NCI-H2227 (cell line): Measurements from ENCODE around the gene IFT25.

Source experiments
- DNase-seq: peaks from one replicate; lab custom pipeline; 2025; ENCODE audit not compliant: unreplicated experiment; lab: John Stamatoyannopoulos, UW

Gene IFT25

DNA sequence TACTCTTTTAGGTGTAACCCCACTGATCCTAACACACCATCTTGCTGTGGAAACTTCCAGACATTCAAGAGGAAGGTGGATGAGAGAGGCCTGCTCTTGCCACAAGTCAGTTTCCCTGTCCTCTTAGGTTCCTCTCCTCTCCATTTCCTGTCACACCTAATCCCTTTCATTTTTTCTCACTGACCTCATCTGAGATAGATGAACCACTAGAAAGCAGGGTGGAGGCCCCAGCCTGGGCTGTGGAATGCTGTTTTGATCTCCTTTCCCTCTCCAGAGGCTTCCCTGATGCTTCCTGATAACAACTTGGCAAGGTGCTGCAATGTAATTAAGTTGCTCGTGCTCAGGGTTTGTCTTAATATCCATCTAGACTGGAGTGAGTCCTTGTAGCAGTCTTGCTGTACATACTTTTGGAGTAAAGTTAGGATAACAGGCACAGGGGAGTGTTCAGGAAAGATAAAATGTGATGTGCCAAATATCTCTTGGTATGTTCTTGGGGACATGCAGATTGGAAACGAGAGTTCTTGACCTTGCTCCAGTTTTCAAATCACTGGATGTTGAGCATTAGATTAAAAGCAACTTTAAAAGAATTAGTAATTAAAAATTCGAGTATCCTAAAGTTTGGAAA lies 11.8 kb upstream of the IFT25 start:
- DNase-seq: no peak

DNA sequence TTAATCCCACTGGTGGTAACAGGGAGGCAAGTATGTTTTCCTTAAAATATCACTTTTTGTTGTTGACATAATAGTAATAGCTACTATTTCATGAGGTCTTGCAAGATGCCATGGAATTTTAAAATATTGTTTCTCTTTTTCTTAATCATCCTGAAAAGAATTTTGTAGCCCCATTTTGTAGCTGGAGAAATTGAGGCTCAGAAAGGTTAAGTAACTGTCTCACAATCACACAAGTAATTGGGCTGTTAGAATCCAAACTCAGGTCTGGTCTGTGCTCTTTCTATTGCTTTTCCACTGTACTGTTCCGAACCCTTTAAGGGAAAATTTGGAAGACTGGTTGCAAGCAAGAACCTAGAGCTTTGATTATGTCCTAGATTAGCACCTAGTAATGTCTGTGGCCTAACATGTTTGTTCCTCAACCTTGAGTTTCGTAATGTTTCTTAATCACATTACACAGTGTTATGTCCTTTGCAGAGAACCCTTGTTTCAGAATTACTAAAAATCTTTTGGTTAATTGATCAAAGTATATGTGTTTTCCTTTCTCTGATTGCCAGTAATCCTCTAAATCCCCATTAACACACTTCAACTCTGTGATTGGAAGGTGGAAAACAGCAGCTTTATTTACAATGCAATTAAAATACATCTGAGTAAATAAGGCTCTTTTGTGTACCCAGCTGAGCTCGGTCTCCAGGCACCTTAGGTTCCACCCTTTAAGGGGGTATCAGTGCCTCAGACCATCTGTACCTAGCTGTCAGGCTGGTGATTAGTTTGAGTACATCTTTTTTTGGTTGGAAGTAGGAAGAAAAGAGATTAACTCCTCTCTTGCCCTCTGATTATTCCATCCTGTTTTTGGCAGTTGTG lies 11.0 kb upstream of the IFT25 start:
- peak; percentile 41 for DNase-seq

DNA sequence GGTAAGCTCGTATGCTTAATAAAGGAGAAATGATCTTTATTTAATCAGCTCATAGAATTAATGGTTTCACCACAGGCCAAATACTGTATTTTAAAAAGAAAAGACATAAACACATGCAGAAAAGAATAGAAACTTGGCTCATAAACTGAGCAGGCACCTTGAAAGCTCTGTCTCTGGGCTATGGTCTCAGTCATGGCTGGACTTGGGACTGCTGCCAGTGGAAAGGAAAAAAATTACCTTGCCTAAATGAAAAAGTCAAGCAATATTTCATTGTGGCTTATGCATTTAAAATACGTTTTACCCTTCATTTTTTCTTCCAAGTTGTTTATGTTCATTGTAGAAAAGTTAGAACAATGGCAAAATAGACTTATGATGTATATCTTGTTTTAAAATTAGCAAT lies 8.6 kb upstream of the IFT25 start:
- no peak for DNase-seq

DNA sequence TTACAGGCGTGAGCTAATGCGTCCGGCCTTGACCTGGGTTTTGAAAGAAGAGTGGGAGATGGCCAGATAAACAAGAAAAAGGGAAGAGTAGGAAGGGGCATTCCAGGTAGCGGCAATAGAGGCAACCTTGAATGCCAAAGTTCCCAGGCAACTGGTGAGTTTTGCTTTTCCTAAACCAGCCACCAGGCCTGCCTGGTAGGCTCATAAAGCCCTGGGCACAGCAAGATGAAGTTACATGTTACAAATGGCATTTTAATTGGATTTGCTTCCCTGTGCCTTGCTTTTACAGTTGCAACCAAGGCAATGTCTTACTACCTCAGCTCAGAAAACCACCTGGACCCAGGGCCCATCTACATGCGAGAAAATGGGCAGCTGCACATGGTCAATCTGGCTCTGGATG lies 6.2 kb upstream of the IFT25 start:
- no peak for DNase-seq

DNA sequence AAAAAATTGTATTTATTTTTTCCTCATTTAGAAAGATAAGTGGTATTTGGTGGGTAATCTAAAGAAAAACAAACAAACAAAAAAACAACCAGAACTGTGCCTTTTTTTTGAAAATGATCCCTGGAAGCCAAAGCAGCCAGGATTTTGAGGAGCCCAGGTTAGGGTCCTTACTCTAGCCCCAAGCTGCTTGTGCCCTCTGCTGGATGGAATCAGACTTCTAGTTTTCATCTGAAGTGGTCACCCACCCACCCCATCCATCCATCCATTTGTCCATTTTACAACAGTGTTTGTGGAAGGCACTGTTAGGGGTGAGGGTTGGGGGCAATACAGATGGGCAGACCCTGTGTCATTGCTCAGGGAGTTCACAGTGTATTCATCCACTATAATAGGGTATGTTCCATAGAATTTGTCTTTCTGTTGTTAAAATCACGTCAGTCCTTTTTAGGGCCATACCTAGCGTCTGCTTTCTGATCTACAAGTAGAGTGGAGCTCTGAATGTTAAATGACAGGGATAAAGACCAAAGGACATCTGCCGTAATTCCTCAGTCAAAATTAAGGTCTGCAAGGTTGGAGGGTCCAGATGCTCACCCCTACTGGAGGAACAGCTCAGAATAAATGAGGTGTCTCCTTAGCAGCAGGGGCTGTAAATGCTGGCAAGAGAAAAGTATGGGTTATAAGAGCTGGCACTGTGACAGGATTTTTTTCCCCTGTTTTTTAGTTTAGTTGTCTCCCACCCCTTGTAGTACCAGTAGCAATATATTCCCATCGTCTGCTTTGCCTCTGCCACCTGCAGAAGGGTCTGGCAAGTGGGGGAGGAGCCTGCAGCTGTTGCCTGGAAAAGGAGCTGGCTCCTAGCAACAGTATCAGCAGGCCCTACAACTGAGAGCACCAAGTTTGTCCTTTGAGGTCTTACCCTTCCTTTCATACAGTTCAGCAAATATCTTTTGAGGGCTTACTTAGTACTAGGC lies 3.8 kb upstream of the IFT25 start:
- peak; percentile 86 for DNase-seq

DNA sequence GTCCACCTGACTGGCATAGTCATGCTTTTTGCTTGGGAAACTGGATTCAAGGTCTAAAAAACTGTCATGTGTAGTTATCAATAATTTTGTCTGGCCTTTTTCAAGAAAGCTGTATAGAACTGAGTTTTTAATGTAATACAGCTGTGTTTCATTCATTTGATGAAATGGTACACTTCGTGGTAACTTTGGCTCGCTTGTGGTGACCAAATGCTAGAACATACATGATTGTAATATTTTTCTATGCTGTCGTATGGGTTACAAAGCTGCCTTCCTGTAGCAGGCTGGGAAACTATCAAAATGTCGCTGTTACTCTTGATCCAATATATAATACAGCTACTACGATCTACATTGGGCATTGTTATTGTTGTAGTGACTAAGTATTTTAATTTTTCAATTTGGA lies 2.8 kb upstream of the IFT25 start:
- no peak for DNase-seq

DNA sequence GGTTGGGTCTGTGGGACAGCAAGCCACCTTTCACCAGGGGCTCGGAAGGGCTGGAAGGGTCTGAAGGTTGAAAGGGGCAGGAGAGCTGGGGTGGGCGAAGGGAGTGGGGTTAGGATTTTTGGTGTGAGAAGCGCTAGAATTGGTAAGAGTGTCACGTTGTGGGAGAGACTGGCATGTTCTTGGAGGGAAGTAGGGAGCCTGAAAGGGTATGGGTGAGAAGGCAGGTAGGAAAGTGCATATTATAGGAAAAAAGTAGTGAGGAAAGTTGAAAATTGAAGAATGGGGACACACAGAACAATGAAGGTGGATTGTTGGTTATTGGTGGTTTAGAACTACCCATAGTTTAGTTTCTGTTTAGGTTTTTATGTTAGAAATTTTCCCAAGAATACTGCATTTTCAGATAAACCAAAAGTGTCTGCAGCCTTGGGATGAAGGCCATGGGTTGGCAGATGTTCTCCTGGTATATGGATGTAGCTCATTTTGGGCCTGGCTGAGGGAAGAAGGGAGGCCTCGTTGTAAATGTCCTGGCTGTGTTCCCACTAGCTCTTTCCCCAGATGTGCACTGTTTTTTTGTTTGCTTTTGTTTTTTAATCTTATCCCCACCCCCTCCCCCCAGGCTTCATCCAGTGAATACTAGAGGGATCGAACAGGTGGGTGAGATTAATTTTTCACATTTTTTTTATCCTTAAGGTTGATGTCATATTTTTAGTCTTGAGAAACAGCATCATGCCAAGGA lies 1.8 kb upstream of the IFT25 start:
- no peak for DNase-seq

DNA sequence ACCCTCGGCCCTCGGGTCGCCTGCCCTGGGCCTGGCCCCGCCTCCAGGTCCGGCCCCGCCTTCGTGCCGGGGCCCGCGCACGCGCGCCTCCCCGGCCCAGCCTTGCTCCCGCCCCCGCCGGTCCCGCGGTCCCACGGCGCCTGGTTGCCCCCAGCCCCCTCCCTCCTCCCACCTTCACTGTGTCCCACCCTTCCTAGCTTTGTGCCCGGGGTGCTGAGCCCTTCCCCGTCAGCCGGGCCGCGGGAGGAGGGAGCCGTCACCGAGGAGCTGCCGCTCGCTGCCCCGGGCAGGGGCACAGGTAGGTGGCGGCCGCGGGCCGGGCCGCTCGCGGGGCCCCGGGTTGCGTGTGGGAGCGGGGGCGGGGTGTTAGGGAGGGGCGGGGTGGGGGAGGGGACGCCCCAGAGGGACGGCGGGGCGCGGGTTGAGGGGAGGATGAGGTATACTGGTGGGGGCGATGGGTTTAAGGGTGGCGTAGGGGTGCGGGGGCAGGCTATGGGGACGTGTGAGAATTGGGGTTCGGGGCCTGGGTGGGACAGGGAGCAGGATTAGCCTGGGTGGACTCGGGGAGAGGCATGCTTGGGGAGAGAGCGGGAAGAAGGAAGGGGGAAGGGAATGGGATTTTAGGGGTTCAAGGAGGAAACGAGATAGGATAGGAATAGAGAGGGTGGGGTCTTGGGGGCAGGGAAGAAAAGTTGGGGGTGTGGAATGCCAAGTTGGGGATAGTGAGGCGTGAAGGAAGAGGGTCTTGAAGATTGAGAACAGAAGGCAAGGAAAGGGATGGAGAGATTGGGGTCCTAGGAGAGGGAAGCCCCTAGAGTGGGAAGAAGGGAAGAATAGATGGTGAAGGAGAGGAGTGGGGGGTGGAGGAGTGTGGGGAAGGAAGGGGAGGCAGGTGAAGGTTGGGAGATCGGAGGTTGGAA lies 1.0 kb upstream of the IFT25 start, which contains the start of gene LRRC42:
Gene LRRC42 (plus strand): TSS at position 99 of the 920 bp plus-strand sequence. CDS start 5,650 bp downstream, outside the sequence.
- peak; percentile 97 for DNase-seq

DNA sequence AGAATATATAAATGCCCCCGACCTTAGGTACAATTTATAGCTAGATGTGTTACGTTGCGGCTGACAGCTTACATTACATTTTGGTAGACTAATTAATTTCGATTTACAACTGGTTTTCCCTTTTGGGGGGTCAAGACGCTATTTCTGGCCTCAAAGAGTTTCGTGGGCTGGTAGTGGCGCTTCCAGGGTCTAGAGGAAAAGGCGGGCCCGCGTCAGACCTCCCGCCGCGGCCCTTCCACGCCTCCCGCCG lies 391 bp downstream of the IFT25 start:
- DNase-seq: no peak

DNA sequence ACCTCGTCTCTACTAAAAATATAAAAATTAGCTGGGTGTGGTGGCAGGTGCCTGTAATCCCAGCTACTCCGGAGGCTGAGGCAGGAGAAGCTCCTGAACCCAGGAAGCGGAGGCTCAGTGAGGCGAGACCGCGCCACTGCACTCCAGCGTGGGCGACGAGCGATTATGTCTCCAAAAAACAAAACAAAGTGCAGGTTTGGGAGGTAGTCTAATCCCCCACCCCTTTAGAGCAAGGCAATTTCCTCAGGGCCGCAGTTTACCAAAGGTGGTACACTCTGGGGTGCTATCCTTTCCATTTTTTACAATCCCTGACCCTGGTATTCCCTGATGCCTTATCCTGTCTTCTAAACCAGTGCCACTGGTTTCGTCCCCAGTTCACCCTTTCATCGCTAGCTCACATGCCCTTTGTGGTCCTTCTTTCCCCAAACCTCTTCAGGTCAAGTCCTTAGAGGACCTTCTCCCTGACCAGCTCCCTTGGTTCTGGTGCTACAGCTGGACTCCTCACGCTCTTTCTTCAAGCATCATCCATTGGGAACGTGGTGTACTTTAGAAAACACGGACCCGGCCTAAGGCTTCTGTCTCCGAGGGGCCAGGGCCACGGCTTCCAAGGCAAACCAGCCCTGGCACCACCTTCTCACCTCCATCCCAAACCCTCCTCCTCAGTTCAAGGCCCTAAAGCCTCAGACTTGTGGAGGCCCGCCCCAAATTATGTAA lies 873 bp downstream of the IFT25 start:
- peak; percentile 45 for DNase-seq

DNA sequence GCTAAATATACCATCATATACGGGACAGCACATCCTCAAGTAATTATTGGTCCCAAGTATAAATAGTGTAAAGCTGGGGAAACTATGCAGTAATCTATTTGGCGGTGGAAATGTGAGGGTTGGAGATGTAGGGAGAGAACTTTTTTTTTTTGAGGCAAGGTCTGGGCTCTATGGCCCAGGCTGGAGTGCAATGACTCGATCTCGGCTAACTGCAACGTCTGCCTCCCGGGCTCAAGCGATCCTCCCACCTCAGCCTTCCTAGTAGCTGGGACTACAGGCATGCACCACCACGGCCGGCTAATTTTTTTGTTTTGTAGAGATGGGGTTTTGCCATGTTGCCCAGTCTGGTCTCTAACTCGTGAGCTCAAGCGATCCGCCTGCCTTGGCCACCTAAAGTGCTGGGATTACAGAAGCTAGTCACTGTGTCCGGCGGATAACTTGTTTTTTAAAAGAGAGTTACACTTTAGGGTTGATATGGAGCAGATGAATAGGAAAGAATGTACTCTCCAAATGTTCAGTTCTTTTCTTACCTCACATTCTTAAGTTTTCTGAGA lies 1.9 kb downstream of the IFT25 start:
- no peak for DNase-seq

DNA sequence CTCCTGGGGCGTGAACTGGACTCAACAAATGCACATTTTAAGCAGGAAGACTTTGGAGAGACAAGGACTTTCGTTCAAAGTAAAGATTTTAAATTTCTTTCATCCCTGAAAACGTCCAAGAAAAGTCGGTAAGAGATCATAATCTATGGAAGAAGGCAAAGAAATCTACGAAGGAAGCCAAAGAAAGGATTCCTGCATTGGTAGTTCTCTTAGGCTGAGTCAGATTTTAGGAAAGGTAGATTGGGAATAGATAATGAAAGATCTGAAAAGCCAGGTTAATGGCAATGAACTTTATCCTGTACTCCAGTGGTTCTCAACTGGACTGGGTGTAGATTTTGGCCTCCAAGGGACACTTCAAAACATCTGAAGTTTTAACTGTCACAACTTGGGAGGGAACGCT lies 2.4 kb downstream of the IFT25 start:
- DNase-seq: no peak

DNA sequence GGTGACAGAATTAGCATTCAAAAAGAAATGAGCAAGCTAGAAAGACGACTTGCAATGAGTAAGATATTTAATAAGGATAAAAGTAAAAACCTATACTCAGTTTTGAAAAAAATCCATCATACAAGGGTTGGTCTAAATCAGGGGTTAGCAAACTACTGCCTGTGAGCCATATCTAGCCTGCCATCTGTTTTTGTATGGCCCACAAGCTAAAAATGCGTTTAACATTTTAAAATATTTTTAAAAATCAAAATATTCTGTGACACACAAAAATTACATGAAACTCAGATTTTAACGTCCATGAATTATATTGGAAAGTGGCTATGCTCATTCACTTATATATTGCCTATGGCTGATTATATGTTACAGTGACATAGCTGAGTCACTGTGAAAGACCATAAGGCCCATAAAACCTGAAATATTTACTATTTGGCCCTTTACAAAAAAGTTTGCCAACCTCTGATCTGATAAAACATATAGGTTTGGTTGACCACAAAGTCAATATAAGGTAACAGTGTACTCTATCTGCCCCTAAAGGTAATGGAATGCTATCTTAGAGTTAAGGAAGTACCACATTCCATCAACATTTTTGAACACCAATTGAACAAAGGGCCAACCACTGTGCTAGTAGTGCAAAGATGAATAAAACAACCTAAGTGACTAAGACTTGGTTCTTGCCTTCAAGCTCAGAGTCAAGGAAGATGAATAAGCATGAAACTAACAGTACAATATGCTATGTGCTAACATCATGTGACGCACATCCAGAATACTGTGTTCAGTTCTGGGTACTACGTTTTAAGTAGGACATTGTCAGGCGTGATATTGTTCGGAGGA lies 3.2 kb downstream of the IFT25 start:
- no peak for DNase-seq

DNA sequence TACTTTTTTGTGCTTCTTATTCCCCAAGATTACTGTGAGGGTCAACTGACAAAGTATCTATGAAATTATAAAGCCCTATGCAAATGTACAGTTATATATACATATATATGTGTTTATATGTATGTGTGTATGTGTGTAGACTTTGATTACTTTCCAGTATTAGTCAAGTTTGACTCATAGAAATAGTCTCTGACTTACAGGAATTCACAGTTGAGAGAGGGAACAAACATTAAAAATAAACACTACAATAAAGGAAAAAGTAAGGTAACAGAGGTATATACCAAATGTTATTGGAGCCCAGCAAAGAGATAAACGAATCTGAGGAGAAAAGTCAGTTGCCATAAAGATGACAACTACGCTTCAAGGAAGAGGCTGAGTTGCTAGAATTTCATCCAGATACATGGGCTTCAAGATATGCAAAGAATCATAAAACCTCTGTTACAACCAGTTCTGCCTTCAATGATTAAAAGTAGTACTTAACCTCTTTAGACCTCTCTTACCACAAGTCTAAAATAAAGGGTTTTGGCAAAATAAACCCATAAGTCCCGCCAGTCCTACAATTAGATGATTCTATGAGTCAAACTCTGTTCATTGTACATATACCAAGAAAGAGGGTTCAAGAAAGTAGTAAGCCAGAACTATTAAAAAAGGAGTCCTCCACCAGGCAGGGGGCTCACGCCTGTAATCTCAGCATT lies 7.2 kb downstream of the IFT25 start:
- DNase-seq: no peak

DNA sequence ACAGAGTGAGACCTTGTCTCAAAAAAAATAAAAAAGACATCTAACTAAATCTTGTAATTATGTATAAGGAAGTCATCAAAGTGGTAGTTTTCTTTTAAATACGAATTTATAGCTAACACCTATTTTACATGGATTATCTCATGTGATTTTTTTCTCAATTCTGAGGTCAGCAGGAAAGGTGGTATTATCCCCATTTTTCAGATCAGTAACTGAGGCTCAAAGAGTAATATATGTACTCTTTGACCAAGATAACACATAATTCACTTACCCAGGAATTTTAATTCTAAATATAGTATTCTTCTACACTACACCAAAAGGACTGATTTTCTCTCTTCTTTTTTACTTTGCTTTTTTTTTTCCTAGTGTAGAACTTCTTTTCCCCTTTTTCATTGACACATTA lies 9.1 kb downstream of the IFT25 start:
- no peak for DNase-seq

DNA sequence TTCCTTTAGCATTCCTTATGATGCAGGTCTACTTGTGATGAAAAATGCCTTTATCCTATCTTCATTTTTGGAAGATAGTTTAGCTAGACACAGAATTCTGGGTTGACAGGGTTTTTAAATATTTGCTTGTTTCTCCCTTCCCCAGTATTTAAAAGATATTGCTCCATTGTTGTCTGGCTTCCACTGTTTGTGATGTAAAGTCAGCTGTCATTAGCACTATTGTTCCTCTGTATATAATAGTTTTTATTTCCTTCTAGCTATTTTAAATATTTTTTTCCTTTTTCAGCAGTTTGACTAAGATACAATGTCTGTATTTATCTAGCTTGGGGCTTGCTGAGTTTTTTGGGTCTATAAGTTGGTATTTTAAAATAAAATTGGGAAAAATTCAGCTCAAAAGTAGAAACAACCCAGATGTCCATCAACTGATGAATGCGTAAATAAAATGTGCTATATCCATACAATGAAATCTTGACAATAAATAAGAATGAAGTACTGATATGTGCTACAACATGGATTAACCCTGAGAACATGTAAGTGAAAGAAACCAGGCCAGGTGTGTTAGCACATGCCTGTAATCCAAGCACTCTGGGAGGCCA lies 11.2 kb downstream of the IFT25 start:
- no peak for DNase-seq

DNA sequence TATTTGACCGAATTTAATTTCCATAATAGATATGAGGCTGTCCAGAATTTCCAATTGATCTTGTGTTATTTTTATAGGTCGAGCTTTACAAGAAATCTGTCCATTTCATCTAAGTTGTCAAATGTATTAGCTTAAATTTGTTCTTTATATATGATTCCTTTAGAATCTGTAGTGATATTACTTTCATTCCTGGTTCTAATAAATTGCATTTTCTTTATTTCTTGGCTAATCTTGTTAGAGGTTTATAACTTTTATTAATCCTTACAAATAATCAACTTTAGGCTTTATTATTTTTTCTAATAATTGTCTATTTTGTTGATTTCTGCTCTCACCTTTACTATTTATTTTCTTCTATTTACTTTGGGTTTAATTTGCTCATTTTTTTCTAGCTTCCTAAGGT lies 14.0 kb downstream of the IFT25 start:
- no peak for DNase-seq
